Stimulated activated CD4-positive, alpha-beta T cell treated with anti-CD3 and anti-CD28 coated beads, Interleukin-1b, Interleukin-23, amount 100 ng/mL, for 24 hours (primary cell): ENCODE data around the gene TMEM238.

ENCODE experiments used
- DNase-seq, 4 experiments: peaks; one replicate each; pipeline ENCODE4 v3.0.0-alpha.2; 2020; ENCODE audit warnings: low read depth in 4 of 4, low spot score in 1 of 4

The TMEM238 gene

GRCh38 chr19:55382013-55382412 lies 2.1 kb downstream of the TMEM238 start:
- DNase-seq: no peak

GRCh38 chr19:55379174-55379573 lies 4.9 kb downstream of the TMEM238 start:
- no peak for DNase-seq

GRCh38 chr19:55377356-55378131 lies 6.5 kb downstream of the TMEM238 start:
- no peak for DNase-seq

- no peak for DNase-seq
These were observed 7.7 kb downstream of the TMEM238 start, which contains the start of gene TMEM190 for GRCh38 chr19:55376241-55376933. TSS of gene TMEM190 (plus strand) at chr19:55376826. CDS start at chr19:55376854, 28 bp downstream.

GRCh38 chr19:55373993-55374757 lies 9.9 kb downstream of the TMEM238 start:
- DNase-seq: no peak

- no peak for DNase-seq
These were observed 10.6 kb downstream of the TMEM238 start for GRCh38 chr19:55373306-55373992.

- DNase-seq: no peak
These were observed 11.6 kb downstream of the TMEM238 start for GRCh38 chr19:55372316-55373081.

GRCh38 chr19:55370305-55370988 lies 13.6 kb downstream of the TMEM238 start, which contains the start of gene IL11:
TSS of gene IL11 (minus strand) at chr19:55370463. CDS start at chr19:55370310, 153 bp downstream.
- no peak for DNase-seq

GRCh38 chr19:55369653-55370304 lies 14.3 kb downstream of the TMEM238 start:
- DNase-seq: no peak

GRCh38 chr19:55368701-55369563 lies 15.2 kb downstream of the TMEM238 start:
- DNase-seq: no peak

- no peak for DNase-seq
These were observed 16.0 kb downstream of the TMEM238 start for GRCh38 chr19:55368106-55368505.

- no peak for DNase-seq
These were observed 17.3 kb downstream of the TMEM238 start for GRCh38 chr19:55366790-55367189.

- no peak for DNase-seq
These were observed 18.1 kb downstream of the TMEM238 start for GRCh38 chr19:55365964-55366363.

- DNase-seq: no peak
These were observed 18.8 kb downstream of the TMEM238 start for GRCh38 chr19:55365245-55365644.

- DNase-seq: no peak
These were observed 20.9 kb downstream of the TMEM238 start, which contains the start of gene GARIN5B for GRCh38 chr19:55362990-55363716. TSS of gene GARIN5B (minus strand) at chr19:55363260. CDS start at chr19:55363066, 194 bp downstream.

GRCh38 chr19:55362174-55362989 lies 21.7 kb downstream of the TMEM238 start:
- DNase-seq: no peak

GRCh38 chr19:55360902-55361301 lies 23.2 kb downstream of the TMEM238 start:
- DNase-seq: no peak
